Type B pancreatic cell (in vitro differentiated cells): ENCODE data around the gene PDLIM5. TPM values are rescaled to one million over a fixed set of nuclear protein-coding genes. Genes with fewer than 3 reads are reported as not detected.

Experiments used
- DNase-seq: peaks from one replicate; pipeline ENCODE4 v3.0.0; 2021; ENCODE audit warnings: mixed read lengths; ENCODE audit not compliant: unreplicated experiment; ENCODE audit errors: extremely low spot score
- H3K27ac Mint-ChIP-seq: 2 replicates; pipeline ENCODE4 v1.8.0; 2021; ENCODE audit warnings: mild to moderate bottlenecking, mixed read lengths
- H3K27me3 Mint-ChIP-seq: 2 replicates; pipeline ENCODE4 v1.8.0; 2021; ENCODE audit warnings: mixed read lengths
- H3K36me3 Mint-ChIP-seq: 2 replicates; pipeline ENCODE4 v1.8.0; 2021; ENCODE audit warnings: mixed read lengths
- H3K4me1 Mint-ChIP-seq: one replicate; pipeline ENCODE4 v1.8.0; 2021; ENCODE audit warnings: mixed read lengths; ENCODE audit not compliant: unreplicated experiment
- H3K4me3 Mint-ChIP-seq: 2 replicates; pipeline ENCODE4 v1.8.0; 2021; ENCODE audit warnings: mild to moderate bottlenecking, mixed read lengths
- H3K9me3 Mint-ChIP-seq: 2 replicates; pipeline ENCODE4 v1.8.0; 2021; ENCODE audit warnings: mixed read lengths
- CTCF ChIP-seq: fragments of 200-600 bp; sonication (generic); conservative IDR thresholded peaks from 2 replicates; pipeline ENCODE4 v1.5.0; 2021; ENCODE audit warnings: antibody characterized with exemption, mild to moderate bottlenecking
- total RNA-seq: library from RNA; stranded (reverse); gene quantifications from 2 replicates; pipeline ENCODE4 v1.2.1, GENCODE V29; 2021; ENCODE audit warnings: low replicate concordance

Gene PDLIM5
- total RNA-seq, 1 donor from 2014 or later: 76.7 TPM

- DNase-seq: no peak
- H3K36me3 Mint-ChIP-seq: no peaks in the 10 kb centered on the region
- no peak for TF ChIP-seq CTCF
- no peaks in the 10 kb centered on the region for H3K9me3 Mint-ChIP-seq
- no peak overlapping the region for H3K4me3 Mint-ChIP-seq
- H3K4me1 Mint-ChIP-seq: no peaks in the 10 kb centered on the region
- no peaks in the 10 kb centered on the region for H3K27me3 Mint-ChIP-seq
- no peak overlapping the region for H3K27ac Mint-ChIP-seq
These were observed 158.4 kb downstream of the PDLIM5 start for GRCh38 chr4:94610145-94610544.

- Mint-ChIP-seq H3K4me3 (no peak overlapping the region), H3K27me3 (no peaks in the 10 kb centered on the region), H3K27ac (no peak overlapping the region), H3K9me3 (no peaks in the 10 kb centered on the region), H3K4me1 (no peaks in the 10 kb centered on the region), H3K36me3 (peaks cover 7% of the 10 kb centered on the region)
- no peak for TF ChIP-seq CTCF
- no peak for DNase-seq
These were observed 161.5 kb downstream of the PDLIM5 start for GRCh38 chr4:94613248-94613647.

DNA sequence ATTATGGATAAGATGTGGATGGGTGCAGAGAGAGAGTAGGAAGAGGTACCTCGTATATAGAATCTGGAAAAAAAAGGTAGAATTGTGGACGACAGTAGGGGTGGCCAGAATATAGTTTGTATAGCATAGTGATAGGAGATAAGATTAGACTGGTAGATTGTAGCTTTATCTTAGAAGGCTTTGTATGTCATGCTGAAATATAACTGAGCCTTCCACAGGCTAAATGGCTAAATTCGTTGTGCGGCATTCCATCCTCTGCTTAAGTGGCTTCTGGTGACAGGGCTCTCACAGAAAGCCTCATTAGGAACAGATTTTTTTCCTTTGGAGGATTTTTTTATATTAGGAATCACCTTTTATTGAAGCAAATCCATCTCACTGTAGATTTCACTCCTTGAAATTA lies 163.7 kb downstream of the PDLIM5 start:
- Mint-ChIP-seq H3K27ac (no peak overlapping the region), H3K9me3 (no peaks in the 10 kb centered on the region), H3K4me1 (no peaks in the 10 kb centered on the region), H3K4me3 (no peak overlapping the region), H3K36me3 (peaks cover 7% of the 10 kb centered on the region), H3K27me3 (no peaks in the 10 kb centered on the region)
- no peak for TF ChIP-seq CTCF
- DNase-seq: no peak

GRCh38 chr4:94621491-94622080 lies 169.8 kb downstream of the PDLIM5 start:
- H3K27ac Mint-ChIP-seq: no peak overlapping the region
- no peaks in the 10 kb centered on the region for H3K27me3 Mint-ChIP-seq
- no peak for DNase-seq

GRCh38 chr4:94623126-94623911 lies 171.6 kb downstream of the PDLIM5 start:
- H3K27me3 Mint-ChIP-seq: no peaks in the 10 kb centered on the region
- H3K4me3 Mint-ChIP-seq: no peak overlapping the region
- H3K4me1 Mint-ChIP-seq: no peaks in the 10 kb centered on the region
- H3K27ac Mint-ChIP-seq: no peak overlapping the region
- H3K9me3 Mint-ChIP-seq: no peaks in the 10 kb centered on the region
- no peak for DNase-seq
- peaks cover 5% of the 10 kb centered on the region for H3K36me3 Mint-ChIP-seq
- no peak for TF ChIP-seq CTCF

More at GRCh38 chr4:94621491-94622080, 169.8 kb downstream of the PDLIM5 start:
- TF ChIP-seq CTCF: peak; percentile 96
- no peaks in the 10 kb centered on the region for H3K9me3 Mint-ChIP-seq
- no peak overlapping the region for H3K4me3 Mint-ChIP-seq
- no peaks in the 10 kb centered on the region for H3K4me1 Mint-ChIP-seq
- H3K36me3 Mint-ChIP-seq: peaks cover 13% of the 10 kb centered on the region
